ENCODE measurements around the gene PSPC1.

GRCh38 chr13:19713186-19713965 lies 69.4 kb downstream of the PSPC1 start:
- TF ChIP-seq CTCF (IDR thresholded peaks at IDR 0.05) (no peak), POLR2A (IDR thresholded peaks at IDR 0.05) (no peak)
